ENCODE results near the gene HGS. TPM values are rescaled to one million over a fixed set of nuclear protein-coding genes. Genes with fewer than 3 reads are reported as not detected.
"Not testable (repeated sequence)": the region's sequence is repeated elsewhere in the genome, so short reads cannot be mapped to it uniquely, and the experiment has no call there.

HGS gene
- total RNA-seq, 1 experiment from 2014 or later: 146 TPM

GRCh38 chr17:81737947-81738800 lies 54.4 kb downstream of the HGS start:
- Histone ChIP-seq H3K36me3 (no peaks in the 10 kb centered on the region), H3K27ac (no peak overlapping the region), H3K4me1 (replicated peaks) (peaks cover 7% of the 10 kb centered on the region; the same call in 1 of the 2 replicates), H3K27me3 (replicated peaks) (peaks cover 23% of the 10 kb centered on the region), H3K4me3 (no peak overlapping the region), H3K9me3 (replicated peaks) (no peaks in the 10 kb centered on the region)
- DNase-seq (ENCODE audit: low read depth in 1 of 2, low spot score in 2 of 2): no peak

DNA sequence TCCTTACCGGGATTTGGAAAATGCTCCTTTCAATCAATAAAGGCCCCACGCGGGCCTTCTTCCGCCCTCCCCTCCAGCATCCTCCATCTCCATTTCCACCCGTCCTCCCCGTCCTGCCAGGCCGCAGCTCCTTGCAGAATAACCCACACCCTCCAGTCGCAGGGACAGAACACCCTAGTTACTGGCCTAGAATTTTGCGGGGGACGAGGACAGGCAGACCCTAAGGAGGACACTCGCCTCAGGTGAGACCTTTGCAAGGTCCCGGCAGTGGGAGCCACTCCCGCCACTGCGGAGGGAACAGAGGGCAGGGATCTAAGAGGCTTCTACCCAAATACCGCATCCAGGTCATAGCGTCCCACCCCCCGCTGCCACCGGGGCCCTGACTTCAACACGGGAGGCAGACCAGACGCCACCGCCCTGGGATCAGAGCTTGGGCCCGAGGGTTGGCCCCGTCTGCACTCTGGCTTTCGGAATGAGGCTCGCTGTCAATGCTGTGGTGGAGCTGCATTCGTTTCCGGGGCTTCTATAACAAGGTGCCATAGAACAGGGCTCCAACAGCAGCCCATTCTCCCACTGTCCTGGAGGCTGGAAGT lies 55.1 kb downstream of the HGS start:
- Histone ChIP-seq H3K9me3 (replicated peaks) (no peaks in the 10 kb centered on the region), H3K36me3 (no peaks in the 10 kb centered on the region), H3K4me3 (no peak overlapping the region), H3K27me3 (replicated peaks) (peaks cover 20% of the 10 kb centered on the region), H3K27ac (no peak overlapping the region), H3K4me1 (replicated peaks) (peaks cover 7% of the 10 kb centered on the region; the same call in 1 of the 2 replicates)
- DNase-seq (ENCODE audit: low read depth in 1 of 2, low spot score in 2 of 2): no peak

GRCh38 chr17:81739593-81739992 lies 55.8 kb downstream of the HGS start:
- peaks cover 20% of the 10 kb centered on the region for H3K27me3 ChIP-seq (replicated peaks)
- not testable (repeated sequence) for H3K36me3 ChIP-seq; H3K27ac ChIP-seq; H3K4me3 ChIP-seq; H3K4me1 ChIP-seq (replicated peaks); H3K9me3 ChIP-seq (replicated peaks); DNase-seq (ENCODE audit: low read depth in 1 of 2, low spot score in 2 of 2)

GRCh38 chr17:81740395-81740961 lies 56.7 kb downstream of the HGS start:
- peaks cover 5% of the 10 kb centered on the region; the same call in 1 of the 2 replicates for H3K4me1 ChIP-seq (replicated peaks)
- DNase-seq (ENCODE audit: low read depth in 1 of 2, low spot score in 2 of 2): no peak
- H3K9me3 ChIP-seq (replicated peaks): no peaks in the 10 kb centered on the region
- peaks cover 20% of the 10 kb centered on the region for H3K27me3 ChIP-seq (replicated peaks)
- no peak overlapping the region for H3K27ac ChIP-seq
- H3K4me3 ChIP-seq: no peak overlapping the region
- H3K36me3 ChIP-seq: no peaks in the 10 kb centered on the region

DNA sequence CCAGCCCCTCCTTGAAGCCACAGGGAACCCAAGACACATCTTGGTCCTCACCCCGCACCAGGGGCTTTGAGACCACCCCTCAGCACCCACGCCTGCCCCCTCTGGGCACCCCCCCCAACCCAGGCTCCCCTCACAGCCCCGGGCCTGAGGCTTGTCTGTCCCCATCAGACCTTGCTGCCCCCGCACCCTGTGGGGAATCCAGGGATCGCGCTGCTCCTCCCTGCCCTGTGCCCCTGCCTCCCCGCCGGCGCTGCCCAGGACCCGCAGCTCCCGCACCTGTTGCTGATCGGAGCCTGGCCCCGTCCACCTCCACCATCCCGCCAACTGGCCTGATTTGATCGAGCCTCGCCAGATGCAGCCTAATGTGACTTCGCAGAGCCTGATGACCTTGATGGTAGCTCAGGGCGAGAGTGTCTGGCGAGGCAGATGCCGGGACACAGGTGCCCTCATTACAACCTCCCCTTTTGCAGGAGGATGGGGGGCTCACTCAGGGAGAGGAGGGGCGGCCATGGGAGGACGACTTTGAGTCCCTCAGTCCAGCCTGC lies 57.3 kb downstream of the HGS start:
- DNase-seq (ENCODE audit: low read depth in 1 of 2, low spot score in 2 of 2): no peak
- peaks cover 13% of the 10 kb centered on the region for H3K27me3 ChIP-seq (replicated peaks)
- H3K4me1 ChIP-seq (replicated peaks): no peaks in the 10 kb centered on the region
- H3K27ac ChIP-seq: no peak overlapping the region
- H3K9me3 ChIP-seq (replicated peaks): no peaks in the 10 kb centered on the region
- no peaks in the 10 kb centered on the region for H3K36me3 ChIP-seq
- H3K4me3 ChIP-seq: no peak overlapping the region

DNA sequence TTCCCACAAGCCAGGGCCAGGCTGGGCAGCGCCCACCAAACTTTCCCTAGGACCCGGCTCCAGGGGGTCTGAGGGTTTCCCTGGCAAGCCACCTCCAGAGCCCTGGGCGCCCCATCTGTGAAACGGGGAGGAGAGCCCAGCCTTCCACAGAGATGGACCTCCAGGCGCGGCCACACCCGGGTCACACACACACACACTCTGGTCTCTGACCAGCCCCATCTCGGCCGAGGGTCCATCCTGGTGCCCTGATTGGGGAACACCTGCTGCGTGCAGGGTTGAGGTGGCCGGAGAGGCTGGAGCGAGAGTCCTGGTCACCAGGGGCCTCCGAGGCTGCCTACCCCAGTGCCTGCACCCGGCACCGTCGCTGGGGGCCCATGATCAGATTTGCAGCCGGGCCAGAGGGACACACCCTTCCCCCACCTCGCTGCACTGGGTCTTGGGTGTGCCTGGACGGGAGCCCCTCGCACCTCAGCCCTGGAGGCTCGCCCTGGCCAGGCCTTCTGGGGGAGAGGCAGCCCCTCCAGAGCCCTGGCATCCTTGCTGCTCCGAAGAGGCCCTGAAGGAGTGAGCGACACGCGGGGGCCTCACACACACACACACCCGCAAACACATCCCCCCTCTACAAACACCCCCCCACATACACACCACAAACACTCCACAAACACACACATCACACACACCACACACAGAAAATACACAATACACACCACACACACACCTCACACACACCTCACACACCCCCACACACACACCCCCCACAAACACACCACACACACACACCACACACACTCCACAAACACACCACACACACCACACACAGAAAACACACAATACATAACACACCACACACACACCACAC lies 58.0 kb downstream of the HGS start:
- peaks cover 12% of the 10 kb centered on the region; the same call in 1 of the 2 replicates for H3K27me3 ChIP-seq (replicated peaks)
- H3K4me1 ChIP-seq (replicated peaks): no peaks in the 10 kb centered on the region
- no peaks in the 10 kb centered on the region for H3K9me3 ChIP-seq (replicated peaks)
- no peak overlapping the region for H3K27ac ChIP-seq
- DNase-seq (ENCODE audit: low read depth in 1 of 2, low spot score in 2 of 2): no peak
- no peak overlapping the region for H3K4me3 ChIP-seq
- H3K36me3 ChIP-seq: no peaks in the 10 kb centered on the region

Other genes with a start within 250 kb of the HGS start
- 9,784 and 9,807 TPM in 2 replicates for gene ACTG1, start 171.2 kb upstream of the HGS start, total RNA-seq (2014; rRNA removed; shearing (Covaris generic))
- 0.61 and 1.4 TPM in 2 replicates for gene FSCN2, start 155.6 kb upstream of the HGS start, total RNA-seq (2014; rRNA removed; shearing (Covaris generic))
- 26.0 and 28.1 TPM in 2 replicates for gene FAAP100, start 131.7 kb upstream of the HGS start, total RNA-seq (2014; rRNA removed; shearing (Covaris generic))
- 72.7 and 111 TPM in 2 replicates for gene NPLOC4, start 46.9 kb upstream of the HGS start, total RNA-seq (2014; rRNA removed; shearing (Covaris generic))
- gene TSPAN10, start 46.8 kb upstream of the HGS start, total RNA-seq (2014; rRNA removed; shearing (Covaris generic)): 0.47 TPM in 1 of 2 replicates, not detected in the other
- gene PDE6G, start 27.5 kb upstream of the HGS start, total RNA-seq (2014; rRNA removed; shearing (Covaris generic)): not detected in 2 replicates
- gene OXLD1, start 17.4 kb upstream of the HGS start, total RNA-seq (2014; rRNA removed; shearing (Covaris generic)): 49.7 and 82.3 TPM in 2 replicates
- 41.2 and 48.5 TPM in 2 replicates for gene CCDC137, start 17.3 kb upstream of the HGS start, total RNA-seq (2014; rRNA removed; shearing (Covaris generic))
- gene ARL16, start 214 bp upstream of the HGS start, total RNA-seq (2014; rRNA removed; shearing (Covaris generic)): 41.0 and 53.3 TPM in 2 replicates
- 19.5 and 34.3 TPM in 2 replicates for gene MRPL12, start 19.4 kb downstream of the HGS start, total RNA-seq (2014; rRNA removed; shearing (Covaris generic))
- 26.5 and 29.2 TPM in 2 replicates for gene SLC25A10, start 28.3 kb downstream of the HGS start, total RNA-seq (2014; rRNA removed; shearing (Covaris generic))
- not detected in 2 replicates for gene GCGR, start 120.1 kb downstream of the HGS start, total RNA-seq (2014; rRNA removed; shearing (Covaris generic))
- gene MCRIP1, start 149.3 kb downstream of the HGS start, total RNA-seq (2014; rRNA removed; shearing (Covaris generic)): 154 and 180 TPM in 2 replicates
- gene PPP1R27, start 151.0 kb downstream of the HGS start, total RNA-seq (2014; rRNA removed; shearing (Covaris generic)): not detected in 2 replicates
- 1,635 and 2,300 TPM in 2 replicates for gene P4HB, start 176.5 kb downstream of the HGS start, total RNA-seq (2014; rRNA removed; shearing (Covaris generic))
- 276 and 304 TPM in 2 replicates for gene ARHGDIA, start 187.3 kb downstream of the HGS start, total RNA-seq (2014; rRNA removed; shearing (Covaris generic))
- 482 and 554 TPM in 2 replicates for gene ALYREF, start 207.6 kb downstream of the HGS start, total RNA-seq (2014; rRNA removed; shearing (Covaris generic))
- gene ANAPC11, start 207.7 kb downstream of the HGS start, total RNA-seq (2014; rRNA removed; shearing (Covaris generic)): 416 and 712 TPM in 2 replicates
- 0.56 and 0.84 TPM in 2 replicates for gene NPB, start 218.2 kb downstream of the HGS start, total RNA-seq (2014; rRNA removed; shearing (Covaris generic))
- gene PCYT2, start 227.4 kb downstream of the HGS start, total RNA-seq (2014; rRNA removed; shearing (Covaris generic)): 68.8 and 74.2 TPM in 2 replicates
- gene SIRT7, start 234.2 kb downstream of the HGS start, total RNA-seq (2014; rRNA removed; shearing (Covaris generic)): 23.9 and 34.7 TPM in 2 replicates
- 25.2 and 30.9 TPM in 2 replicates for gene MAFG, start 243.7 kb downstream of the HGS start, total RNA-seq (2014; rRNA removed; shearing (Covaris generic))